Activated CD4-positive, alpha-beta T cell treated with anti-CD3 and anti-CD28 coated beads for 4 hours (primary cell): ENCODE data around the gene APAF1.
"Not testable (repeated sequence)": the region's sequence is repeated elsewhere in the genome, so short reads cannot be mapped to it uniquely, and the experiment has no call there.

Experiments used
- DNase-seq, 2 donors: peaks; one replicate each; pipeline ENCODE4 v3.0.0-alpha.2; 2020

The APAF1 gene, protein sequence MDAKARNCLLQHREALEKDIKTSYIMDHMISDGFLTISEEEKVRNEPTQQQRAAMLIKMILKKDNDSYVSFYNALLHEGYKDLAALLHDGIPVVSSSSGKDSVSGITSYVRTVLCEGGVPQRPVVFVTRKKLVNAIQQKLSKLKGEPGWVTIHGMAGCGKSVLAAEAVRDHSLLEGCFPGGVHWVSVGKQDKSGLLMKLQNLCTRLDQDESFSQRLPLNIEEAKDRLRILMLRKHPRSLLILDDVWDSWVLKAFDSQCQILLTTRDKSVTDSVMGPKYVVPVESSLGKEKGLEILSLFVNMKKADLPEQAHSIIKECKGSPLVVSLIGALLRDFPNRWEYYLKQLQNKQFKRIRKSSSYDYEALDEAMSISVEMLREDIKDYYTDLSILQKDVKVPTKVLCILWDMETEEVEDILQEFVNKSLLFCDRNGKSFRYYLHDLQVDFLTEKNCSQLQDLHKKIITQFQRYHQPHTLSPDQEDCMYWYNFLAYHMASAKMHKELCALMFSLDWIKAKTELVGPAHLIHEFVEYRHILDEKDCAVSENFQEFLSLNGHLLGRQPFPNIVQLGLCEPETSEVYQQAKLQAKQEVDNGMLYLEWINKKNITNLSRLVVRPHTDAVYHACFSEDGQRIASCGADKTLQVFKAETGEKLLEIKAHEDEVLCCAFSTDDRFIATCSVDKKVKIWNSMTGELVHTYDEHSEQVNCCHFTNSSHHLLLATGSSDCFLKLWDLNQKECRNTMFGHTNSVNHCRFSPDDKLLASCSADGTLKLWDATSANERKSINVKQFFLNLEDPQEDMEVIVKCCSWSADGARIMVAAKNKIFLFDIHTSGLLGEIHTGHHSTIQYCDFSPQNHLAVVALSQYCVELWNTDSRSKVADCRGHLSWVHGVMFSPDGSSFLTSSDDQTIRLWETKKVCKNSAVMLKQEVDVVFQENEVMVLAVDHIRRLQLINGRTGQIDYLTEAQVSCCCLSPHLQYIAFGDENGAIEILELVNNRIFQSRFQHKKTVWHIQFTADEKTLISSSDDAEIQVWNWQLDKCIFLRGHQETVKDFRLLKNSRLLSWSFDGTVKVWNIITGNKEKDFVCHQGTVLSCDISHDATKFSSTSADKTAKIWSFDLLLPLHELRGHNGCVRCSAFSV (N-terminal part only)

DNA sequence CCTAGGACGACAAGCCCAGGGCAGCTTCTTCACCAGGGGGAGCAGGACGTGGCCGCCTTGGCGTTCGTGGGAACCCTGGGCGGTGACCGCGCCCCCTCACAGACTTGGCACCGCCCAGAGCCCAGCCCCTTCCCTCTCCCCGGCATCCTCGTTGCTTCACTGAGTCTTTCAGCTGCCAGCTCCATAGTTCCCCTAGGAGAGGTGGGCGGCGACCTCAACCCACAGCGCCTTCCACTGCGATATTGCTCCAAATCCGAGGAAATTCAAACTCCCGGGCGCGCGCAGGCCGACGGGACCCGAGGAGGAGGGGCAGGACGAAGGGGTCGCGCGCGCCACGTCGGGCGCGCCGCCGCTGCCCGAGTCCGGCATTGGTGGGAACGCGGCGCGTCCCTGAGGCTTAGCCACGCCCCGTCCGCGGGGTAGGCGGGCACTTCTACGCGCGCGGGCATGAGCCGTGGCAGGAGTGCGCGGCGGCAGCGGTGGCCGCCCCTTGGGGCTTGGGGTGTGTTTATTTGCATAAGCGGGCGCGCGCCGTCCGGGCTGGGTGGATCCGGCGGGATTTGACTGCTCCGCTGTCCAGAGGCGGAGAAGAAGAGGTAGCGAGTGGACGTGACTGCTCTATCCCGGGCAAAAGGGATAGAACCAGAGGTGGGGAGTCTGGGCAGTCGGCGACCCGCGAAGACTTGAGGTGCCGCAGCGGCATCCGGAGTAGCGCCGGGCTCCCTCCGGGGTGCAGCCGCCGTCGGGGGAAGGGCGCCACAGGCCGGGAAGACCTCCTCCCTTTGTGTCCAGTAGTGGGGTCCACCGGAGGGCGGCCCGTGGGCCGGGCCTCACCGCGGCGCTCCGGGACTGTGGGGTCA, at the start of gene APAF1, which contains the start of gene IKBIP:
TSS of gene APAF1 (plus strand) at position 579 of the 860 bp plus-strand sequence. CDS start 3,070 bp downstream, outside the sequence.
TSS of gene IKBIP (minus strand) at position 77 of the 860 bp plus-strand sequence. CDS start 87 bp downstream, outside the sequence.
- DNase-seq, result peak; percentile 93 to 96

DNA sequence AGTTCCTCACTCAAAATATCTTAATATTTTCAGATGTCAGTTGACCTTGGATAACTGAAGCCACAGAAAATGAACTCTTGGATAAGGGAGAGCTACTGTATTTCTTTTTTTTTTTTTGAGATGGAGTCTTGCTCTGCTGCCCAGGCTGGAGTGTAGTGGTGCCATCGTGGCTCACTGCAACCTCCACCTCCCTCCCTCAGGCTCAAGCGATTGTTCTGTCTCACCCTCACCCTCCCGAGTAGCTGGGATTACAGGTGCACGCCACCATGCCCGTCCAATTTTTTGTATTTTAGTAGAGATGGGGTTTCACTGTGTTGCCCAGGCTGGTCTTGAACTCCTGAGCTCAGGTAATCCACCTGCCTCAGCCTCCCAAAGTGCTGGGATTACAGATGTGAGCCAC, 47.8 kb upstream of the APAF1 start:
- not testable (repeated sequence) for DNase-seq

DNA sequence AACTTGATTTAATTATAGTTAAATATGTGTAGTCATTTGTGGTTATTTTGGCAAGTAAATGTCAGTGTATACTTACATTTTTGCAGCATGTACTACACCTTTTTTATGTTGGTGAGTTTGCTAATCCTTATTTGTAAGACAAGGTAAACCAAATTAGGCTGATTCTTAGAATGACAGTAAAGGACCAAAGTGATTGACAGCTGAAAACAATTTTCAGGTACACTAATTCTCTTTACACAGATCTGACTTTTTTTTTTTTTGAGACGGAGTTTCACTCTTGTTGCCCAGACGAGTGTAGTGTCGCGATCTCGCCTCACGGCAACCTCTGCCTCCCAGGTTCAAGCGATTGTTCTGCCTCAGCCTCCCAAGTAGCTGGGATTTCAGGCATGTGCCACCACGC, 43.2 kb upstream of the APAF1 start:
- DNase-seq, result no peak

DNA sequence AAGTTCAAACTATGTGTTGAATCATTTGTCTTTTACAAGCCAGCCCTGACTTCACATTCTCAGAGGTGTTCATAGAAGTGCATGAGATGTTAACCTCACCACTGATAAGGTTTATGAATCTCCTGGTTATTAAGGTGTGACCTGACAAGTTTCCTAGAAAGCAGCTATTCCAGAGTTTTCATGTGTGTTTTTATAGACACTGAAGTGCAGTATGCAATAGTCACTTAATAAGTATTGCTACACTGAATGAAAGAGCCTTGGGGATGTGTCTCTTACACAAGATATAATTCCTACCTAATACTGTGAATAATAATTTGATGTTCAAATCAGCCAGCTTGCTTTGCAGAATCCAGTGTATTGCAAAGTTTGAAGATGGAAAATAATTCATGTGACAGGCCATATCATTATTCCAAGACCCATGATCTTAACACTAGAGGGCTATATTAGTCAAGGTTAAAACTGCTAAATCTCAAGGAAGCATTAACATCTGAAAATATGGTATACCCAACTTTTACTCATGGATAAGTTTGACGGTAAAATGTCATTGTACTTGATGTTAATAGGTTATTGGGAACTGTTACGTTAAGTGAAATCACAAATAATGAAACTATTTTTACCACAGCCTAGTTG, 38.6 kb upstream of the APAF1 start:
- no peak for DNase-seq

DNA sequence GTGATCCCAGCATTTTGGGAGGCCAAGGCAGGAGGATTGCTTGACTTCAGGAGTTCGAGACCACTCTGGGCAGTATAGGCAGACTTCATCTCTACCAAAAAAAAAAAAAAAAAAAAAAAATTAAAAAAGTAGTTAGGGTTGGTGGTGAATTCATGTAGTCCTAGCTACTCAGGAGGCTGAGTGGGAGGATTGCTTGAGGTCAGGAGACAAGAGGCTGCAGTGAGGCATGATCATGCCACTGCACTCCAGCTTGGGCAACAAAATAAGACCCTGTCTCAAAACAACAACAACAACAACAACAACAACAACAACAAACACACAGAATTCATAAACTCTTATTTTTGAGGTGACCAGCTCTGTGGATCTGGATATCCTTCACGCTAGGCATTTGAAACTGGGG, 34.5 kb upstream of the APAF1 start:
- DNase-seq, result no peak

DNA sequence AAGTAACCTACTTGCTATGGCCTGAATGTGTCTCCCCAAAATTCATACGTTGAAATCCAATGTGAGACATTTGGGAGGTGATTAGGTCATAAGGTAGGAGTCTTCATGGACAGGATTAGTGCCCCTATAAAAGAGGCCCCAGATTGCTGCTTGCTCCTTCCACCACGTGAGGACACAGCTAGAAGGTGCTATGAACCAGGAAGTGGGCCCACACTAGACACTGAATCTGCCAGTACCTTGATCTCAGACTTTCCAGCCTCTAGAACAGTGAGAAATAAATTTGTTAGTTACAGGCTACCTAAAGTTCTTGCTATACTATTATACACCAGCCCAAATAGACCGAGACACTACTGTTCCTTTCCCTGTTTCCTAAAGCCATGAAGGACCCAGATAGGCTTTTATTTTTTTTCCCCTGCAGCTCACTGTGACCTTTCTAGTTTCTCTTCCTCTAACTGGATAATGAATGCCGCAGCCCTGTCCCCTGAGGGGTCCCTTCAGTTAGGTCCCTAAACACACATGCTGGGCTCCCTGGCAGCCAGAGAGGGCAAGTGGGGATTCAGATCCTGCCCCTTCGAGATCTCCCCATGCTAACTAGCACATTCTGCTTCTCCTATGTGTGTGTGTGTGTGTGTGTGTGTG, 32.3 kb upstream of the APAF1 start:
- DNase-seq, result no peak

DNA sequence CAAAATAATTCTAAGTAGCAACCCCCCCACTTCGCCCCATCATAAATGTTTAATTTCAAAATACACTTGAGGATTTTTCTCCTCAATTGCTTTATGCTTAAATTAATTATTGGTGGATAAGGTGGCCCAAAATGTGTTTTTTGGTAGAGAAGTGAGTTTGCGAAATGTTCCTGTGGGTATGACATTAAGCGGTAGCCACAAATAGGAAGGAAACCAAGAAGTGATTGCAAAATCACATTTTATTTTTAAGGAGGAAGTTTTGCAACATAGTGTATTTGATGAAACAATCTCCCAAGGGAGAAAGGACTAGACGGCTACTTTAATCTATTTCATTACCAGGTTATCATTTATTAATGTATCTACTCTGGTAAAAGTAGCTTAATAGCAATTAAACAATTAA, 26.1 kb upstream of the APAF1 start:
- no peak for DNase-seq

DNA sequence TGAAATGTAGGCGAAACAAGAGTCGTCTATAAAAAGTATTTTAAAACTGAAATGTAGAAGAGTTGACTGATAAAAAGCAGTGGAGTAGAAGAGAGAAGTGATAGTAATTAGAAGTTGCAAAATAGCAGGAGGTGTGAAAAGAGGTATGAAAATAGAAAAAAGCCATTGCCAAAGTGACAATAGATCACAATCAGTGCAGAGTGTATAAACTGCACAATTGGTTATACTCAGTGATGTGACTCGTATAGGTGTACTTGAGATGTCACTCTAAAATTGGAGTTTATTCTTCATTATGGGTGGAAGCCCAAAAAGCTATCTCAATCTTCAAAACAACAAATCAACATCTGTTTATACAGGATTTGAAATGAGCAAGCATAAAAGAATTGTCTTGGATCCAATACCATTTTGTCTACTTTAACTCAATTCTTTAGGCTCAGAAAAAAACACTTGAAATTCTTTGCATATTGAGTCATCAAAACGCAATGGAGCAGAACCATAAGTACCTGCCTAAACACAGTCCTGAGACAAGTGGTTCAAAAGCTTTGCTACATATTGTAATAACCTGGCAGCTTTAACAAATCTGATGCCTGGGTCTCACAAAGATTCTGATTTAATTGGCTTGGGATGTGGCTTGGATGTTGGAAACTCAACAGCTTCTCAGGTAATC, 9.3 kb upstream of the APAF1 start:
- DNase-seq, result no peak

DNA sequence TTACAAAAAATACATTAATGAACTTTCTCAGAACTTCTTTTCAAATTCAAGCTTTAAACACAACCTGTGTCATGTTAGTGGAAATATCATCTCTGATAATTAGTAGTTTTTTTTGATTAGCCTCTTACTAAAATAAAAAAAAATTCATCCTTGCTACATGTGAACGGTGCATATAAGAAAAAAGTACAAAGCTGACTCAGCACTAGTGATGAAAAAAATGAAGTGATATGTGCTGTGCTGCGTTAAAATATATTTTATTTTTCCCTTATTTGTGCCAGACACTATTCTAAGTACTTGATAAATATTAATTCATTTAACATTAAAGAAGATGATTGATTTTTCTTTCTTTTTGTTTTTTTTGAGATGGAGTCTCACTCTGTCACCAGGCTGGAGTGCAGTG, 8.0 kb upstream of the APAF1 start:
- DNase-seq, result no peak

DNA sequence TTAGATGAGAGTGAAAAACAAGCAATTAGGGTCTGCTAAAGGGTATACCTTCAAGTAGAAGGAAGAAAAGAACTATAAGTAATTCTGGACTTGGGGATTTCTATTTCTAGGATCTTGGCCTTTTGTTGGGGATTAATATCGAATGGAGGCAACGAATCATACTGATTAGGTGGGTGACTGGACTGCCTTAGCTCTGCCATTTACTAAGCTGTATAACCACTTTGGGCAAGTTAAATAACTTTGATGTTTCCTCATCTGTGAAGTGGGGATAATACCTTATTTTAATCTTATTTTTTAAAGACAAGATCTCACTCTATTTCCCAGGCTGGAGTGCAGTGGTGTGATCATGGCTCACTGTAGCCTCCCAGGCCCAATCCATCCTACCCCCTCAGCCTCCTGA, 7.1 kb upstream of the APAF1 start:
- no peak for DNase-seq

DNA sequence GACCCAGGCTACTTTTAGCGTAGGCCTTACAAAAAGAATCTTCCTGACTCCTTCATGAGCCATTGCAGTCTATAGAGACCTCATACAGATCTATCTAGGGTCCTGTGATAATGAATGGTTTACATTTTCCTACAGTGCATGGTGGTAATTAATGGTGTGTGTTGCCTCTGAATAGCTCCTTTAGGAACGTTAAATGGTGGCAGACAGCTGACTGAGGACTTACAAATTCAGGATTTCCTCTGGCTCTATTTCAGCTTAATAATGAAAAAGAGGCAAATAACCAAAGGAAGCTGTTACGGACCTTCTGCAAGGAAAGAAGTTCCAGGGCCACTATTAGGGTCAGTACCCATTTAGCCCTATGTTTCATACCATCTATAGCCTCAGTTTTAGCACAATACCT, 5.6 kb upstream of the APAF1 start:
- no peak for DNase-seq

DNA sequence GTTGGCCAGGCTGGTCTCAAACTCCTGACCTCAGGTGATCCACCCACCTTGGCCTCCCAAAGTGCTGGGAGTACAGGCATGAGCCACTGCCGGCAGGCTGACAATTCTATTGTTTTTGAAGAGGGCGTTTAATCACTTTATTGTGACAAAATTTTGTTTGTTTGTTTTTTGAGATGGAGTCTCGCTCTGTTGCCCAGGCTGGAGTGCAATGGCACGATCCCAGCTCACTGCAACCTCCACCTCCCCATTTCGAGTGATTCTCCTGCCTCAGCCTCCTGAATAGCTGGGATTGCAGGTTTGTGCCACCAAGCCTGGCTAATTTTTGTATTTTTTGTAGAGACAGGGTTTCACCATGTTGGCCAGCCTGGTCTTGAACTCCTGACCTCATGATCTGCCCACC, 2.3 kb upstream of the APAF1 start:
- not testable (repeated sequence) for DNase-seq

DNA sequence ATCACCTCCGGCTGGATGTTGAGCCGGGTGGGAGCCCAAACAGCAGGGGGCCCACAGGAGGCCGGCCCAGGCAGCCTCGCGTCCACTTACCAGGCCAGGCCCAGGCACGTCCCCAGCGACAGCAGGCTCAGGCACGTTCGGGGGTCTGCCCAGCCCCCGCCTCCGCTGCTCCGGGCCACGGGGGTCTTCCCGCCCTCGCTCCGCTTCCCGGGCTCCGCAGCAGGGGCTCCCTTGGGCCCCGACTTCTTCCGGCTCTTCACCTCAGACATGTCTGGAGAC, 718 bp upstream of the APAF1 start:
- DNase-seq, result peak in 1 of 2 donors; percentile 34

DNA sequence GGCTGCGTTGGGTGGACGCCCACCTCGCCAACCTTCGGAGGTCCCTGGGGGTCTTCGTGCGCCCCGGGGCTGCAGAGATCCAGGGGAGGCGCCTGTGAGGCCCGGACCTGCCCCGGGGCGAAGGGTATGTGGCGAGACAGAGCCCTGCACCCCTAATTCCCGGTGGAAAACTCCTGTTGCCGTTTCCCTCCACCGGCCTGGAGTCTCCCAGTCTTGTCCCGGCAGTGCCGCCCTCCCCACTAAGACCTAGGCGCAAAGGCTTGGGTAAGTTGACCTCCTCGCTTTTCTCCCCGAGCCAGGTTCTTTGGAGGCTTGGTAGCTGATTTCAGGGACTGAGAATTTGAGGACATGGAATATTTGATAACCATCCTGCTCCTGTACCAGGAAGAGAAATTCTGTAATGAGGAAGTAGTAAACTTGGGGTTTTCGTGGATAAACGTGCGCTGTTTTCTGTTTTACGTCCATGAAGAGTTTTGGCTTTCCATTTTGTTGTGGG, 530 bp downstream of the APAF1 start:
- DNase-seq, result peak in 1 of 2 donors; percentile 5

DNA sequence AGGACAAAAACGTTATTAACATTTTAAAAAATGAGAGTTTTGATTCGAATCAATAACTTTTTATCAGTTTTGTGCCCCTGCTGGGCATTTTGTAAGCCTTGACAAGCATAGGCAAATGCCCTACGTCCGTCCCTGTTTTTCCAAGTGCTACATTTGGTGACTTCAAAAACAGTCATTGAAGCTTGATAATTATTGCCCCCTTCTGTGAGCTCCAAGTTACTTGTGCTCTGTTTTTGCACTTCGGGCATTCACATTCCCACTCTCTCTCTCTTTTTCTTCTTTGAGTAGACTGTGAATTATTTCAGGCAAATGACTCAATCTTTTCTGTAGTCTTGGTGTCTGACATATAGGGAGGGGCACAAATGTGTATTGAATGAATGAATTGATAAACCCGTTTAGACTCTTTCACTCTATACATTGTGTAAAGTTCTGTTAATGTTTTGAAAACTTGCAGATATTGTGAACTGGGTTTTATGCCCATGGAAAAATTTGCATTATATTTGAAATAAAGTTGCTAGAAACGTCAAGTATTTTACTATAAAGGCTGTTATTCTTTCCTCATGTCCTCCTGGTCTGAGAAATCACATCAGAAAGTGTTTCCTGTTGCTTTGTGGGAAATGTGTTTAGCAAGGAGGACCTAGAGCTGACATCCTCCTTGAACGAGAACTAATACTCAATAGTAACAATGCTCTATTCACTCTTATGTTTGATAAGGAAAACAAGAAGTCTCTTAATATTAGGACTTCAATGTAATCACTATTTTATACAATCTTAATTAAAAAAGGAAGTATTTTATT, 1.4 kb downstream of the APAF1 start:
- no peak for DNase-seq

DNA sequence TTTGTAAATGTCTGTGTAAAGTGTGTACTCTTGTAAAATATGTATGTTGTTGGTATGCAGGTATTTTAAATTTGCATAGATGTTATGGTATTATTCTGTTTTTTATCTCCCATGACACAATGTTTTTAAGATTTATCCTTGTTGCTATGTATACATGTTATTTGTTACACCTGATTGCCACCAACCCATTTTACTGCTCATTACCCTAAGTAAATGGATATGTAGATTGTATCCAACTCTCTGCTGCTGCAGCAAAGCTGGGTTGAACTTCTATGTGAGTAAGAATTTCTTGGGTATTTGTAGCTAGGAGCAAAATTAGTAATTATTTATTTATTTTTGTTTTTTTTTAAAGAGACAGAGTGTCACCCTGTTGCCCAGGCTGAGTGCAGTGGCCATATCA, 6.2 kb downstream of the APAF1 start:
- DNase-seq, result no peak

DNA sequence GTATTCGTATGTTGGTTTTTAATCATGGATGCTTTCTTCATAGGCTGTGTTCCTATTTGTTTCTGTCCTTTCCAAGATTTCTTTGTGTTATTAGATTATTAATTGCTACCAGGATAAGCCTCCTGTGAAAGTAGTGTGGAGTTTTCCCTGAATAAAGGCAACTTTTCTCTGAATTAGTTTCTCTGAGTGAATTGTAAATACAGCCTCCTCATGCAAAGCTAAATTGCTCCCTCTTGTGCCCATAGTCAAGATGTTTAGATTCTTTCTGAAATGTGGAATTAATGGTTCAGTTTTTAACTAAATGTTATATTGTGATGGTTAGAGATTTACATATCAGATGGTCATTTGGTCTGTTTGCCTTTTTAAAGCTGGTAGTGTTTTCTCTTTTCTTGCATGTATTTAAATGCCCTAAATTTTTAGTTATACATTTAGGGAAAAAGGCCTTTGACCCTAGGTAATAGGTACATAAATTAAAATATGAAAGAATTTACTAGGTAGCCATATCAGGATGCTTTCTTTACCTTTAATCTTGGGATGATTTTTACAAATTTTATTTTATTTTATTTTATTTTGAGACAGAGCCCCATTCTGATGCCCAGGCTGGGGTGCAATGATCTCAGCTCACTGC, 8.9 kb downstream of the APAF1 start:
- DNase-seq, result no peak

DNA sequence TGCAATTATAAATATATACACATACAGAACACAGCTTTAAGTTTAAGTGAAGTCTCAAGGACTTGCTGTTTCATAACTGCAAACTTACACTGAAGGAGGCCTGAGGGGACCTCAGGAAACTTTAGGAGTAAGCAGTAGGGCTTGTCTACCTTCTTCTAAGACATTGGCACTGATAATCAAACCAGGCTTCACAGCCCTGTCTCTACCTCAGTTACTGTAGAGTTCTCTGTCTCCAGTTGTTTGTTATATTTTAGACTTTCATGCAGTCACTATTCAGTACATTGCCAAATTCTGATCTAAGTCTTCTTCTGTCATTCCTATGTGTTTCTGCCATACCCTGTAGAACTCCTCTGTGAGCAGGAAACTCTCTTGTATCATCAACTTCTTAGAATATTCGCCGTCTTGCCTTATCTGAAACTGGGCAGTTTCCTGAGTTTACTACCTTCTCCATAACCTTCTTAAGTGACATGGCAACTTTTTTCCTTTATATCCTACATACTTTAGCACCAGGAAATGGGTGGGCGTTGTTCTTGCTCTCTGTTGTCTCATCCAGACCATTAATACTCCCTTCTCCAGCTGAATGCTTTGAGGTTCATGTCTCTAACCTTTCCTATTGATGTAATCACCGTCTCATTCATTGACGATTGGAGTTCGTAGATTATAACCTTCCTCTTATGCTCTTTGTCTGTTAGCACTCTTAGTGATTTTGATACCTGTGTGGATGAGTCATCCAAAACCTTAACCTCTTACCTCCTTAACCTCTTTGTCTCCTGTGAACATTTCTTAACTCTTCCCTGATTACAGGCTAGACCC, 11.4 kb downstream of the APAF1 start:
- no peak for DNase-seq
